Measurements from ENCODE around the gene RNF11. TPM values are rescaled to one million over a fixed set of nuclear protein-coding genes. Genes with fewer than 3 reads are reported as not detected.

Gene RNF11
- total RNA-seq, 1 donor from 2014 or later = 83.6 TPM

DNA sequence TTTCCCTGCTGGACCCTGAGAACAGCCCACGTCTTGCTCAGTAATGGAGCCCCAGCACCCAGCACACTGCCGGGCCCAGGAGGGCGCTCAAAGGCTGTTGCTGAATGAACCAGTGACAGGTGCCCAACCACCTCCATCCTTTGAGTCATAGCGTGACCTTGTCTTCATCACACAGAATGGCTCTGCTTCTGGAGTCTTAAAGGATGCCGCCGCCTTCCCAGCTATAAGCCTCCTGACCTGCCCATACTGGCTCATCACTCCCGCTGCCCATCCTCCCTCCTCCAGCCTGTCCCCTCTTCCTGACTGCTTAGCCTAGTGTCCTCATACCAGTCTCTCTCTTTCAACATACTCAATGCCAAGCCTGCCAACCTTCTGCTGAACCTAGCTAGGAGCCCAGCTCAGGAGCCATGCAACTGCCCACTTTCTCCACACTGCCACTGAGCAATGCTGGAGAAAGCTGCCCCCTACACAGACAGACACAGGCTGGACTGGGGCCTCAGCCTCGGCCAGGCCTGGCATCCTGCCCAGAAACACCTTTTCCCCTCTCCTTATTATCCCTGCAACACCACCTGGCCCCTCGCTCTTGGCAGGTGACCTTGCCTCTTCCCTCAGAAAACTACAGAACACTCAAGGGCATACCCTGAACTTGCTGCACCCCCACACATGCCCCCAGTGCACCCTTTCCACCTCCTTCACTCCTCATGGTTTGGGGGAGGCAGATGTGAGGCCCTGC is 80.2 kb downstream of the RNF11 start:
- Histone ChIP-seq H3K9me3 (no peaks in the 10 kb centered on the region), H3K4me3 (no peak overlapping the region), H3K4me1 (peaks cover 15% of the 10 kb centered on the region), H3K36me3 (no peaks in the 10 kb centered on the region), H3K27me3 (ENCODE audit: low read depth) (no peaks in the 10 kb centered on the region), H3K27ac (no peak overlapping the region)
- TF ChIP-seq, protein P1, sequence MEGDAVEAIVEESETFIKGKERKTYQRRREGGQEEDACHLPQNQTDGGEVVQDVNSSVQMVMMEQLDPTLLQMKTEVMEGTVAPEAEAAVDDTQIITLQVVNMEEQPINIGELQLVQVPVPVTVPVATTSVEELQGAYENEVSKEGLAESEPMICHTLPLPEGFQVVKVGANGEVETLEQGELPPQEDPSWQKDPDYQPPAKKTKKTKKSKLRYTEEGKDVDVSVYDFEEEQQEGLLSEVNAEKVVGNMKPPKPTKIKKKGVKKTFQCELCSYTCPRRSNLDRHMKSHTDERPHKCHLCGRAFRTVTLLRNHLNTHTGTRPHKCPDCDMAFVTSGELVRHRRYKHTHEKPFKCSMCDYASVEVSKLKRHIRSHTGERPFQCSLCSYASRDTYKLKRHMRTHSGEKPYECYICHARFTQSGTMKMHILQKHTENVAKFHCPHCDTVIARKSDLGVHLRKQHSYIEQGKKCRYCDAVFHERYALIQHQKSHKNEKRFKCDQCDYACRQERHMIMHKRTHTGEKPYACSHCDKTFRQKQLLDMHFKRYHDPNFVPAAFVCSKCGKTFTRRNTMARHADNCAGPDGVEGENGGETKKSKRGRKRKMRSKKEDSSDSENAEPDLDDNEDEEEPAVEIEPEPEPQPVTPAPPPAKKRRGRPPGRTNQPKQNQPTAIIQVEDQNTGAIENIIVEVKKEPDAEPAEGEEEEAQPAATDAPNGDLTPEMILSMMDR (IDR thresholded peaks at IDR 0.05) = no peak
- peak; percentile 39 for DNase-seq
- no peak for ATAC-seq
- intact Hi-C loops (cut with DNase I) = no loop called here

DNA sequence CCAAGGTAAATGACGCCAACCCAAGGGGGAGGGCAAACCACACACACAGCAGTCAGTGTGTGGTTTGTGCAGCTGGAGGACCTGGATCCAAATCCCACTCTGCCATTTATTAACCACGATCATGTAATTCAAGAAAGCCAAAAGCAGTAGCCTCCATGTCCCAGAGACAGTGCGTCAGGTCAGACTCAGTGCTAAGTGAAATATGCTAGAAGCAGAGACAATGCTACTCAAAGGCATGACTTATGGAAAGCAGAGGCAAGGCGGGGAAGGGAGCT is 80.7 kb downstream of the RNF11 start:
- DNase-seq = peak; percentile 5
- peaks cover 15% of the 10 kb centered on the region for H3K4me1 ChIP-seq
- H3K36me3 ChIP-seq = no peaks in the 10 kb centered on the region
- H3K4me3 ChIP-seq = no peak overlapping the region
- ATAC-seq = no peak
- no peaks in the 10 kb centered on the region for H3K9me3 ChIP-seq
- no peaks in the 10 kb centered on the region for H3K27me3 ChIP-seq (ENCODE audit: low read depth)
- H3K27ac ChIP-seq = no peak overlapping the region
- intact Hi-C loops (cut with DNase I) = no loop called here
- TF ChIP-seq, protein P1 (IDR thresholded peaks at IDR 0.05) = no peak

DNA sequence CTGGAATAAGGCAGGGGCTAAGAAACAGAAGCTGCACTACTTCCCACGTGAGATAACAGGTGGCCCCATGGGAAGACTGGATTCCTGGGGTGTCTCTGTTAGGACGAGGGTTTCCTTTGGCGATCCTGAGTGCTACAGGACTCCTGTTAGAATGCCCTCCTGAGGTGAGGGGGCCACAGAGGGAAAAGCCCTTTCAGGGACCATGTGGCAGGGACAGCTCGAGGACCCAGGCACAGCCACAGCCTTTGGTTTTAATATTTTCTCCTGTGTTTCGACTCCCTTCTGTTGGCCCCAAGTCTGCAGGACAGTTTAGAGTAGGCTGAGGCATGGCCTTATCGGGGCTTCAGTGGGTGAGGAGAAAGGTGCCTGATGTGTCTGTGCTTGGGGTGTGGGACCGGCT is 81.7 kb downstream of the RNF11 start:
- ATAC-seq (no peak), DNase-seq (peak; percentile 0)
- H3K36me3 ChIP-seq = no peaks in the 10 kb centered on the region
- no peaks in the 10 kb centered on the region for H3K9me3 ChIP-seq
- H3K27me3 ChIP-seq (ENCODE audit: low read depth) = no peaks in the 10 kb centered on the region
- no peak overlapping the region for H3K4me3 ChIP-seq
- intact Hi-C loops (cut with DNase I) = no loop called here
- no peak overlapping the region for H3K27ac ChIP-seq
- H3K4me1 ChIP-seq = peaks cover 15% of the 10 kb centered on the region
- TF ChIP-seq, protein P1 (IDR thresholded peaks at IDR 0.05) = no peak

DNA sequence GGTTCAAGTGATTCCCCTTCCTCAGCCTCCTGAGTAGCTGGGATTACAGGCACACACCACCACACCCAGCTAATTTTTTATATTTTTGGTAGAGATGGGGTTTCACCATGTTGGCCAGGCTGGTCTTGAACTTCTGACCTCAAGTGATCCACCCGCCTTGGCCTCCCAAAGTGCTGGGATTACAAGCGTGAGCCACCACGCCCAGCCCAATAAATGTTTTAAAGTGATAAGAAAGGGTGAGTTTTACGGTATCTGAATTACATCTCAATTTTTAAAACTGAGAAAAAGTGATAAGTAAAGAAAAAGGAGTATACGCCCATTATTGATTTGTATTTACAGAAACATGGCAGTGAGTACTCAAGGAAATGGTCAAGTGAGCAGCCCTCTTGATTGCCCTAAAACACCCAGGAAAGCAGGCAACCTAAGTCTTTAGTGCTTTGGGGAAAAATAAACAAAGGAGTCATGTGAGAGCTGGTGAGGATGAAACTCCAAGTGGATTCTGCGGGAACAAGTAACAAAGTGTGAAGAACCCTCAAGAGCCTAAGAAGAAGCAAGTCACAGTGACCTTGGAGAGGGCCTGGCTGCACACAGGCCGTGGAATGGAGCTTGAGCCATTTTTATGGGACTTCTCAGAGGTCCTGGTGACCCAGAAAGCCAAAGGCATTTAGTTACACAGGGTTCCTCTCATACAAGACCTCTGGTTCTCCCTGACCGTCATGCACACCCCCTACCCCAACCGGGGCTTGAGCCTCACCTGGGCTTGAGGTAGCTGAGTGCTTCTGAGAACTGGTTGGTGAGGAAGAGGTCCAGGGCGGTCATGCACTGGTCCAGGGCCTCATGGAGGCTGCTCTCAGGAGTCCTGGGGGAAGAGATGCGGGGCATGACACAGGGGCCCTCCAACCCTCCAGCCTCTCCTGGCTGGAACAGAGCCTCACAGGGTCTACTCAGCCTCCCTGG is 85.2 kb downstream of the RNF11 start:
- no peak overlapping the region for H3K4me3 ChIP-seq
- H3K27ac ChIP-seq = no peak overlapping the region
- TF ChIP-seq, protein P1 (IDR thresholded peaks at IDR 0.05) = no peak
- H3K9me3 ChIP-seq = no peaks in the 10 kb centered on the region
- DNase-seq (peak; percentile 45), ATAC-seq (peak; percentile 80 to 82)
- intact Hi-C loops (cut with DNase I) = no loop called here
- H3K27me3 ChIP-seq (ENCODE audit: low read depth) = no peaks in the 10 kb centered on the region
- H3K36me3 ChIP-seq = no peaks in the 10 kb centered on the region
- no peaks in the 10 kb centered on the region for H3K4me1 ChIP-seq

DNA sequence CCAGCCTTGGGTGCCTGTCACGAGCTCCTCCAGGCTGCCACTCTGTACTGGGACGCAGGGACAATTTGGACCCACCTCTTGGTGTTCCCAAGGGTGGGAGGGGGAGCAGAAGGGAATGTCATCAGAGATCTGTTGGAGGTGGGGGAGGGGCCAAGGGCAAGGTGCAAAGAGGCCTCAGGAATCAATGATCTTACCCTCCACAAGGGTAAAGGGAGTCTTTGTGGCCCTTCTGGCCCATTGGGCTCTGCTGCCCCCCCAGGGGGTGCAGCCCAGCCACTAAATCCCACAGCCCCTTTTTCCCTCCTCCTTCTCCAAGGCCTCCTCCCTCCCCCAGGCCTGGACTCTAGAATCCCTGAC is 85.8 kb downstream of the RNF11 start:
- no peaks in the 10 kb centered on the region for H3K36me3 ChIP-seq
- no peaks in the 10 kb centered on the region for H3K4me1 ChIP-seq
- TF ChIP-seq, protein P1 (IDR thresholded peaks at IDR 0.05) = no peak
- ATAC-seq (no peak), DNase-seq (no peak)
- intact Hi-C loops (cut with DNase I) = no loop called here
- no peak overlapping the region for H3K4me3 ChIP-seq
- no peak overlapping the region for H3K27ac ChIP-seq
- no peaks in the 10 kb centered on the region for H3K9me3 ChIP-seq
- H3K27me3 ChIP-seq (ENCODE audit: low read depth) = no peaks in the 10 kb centered on the region

Data from lower lobe of right lung (tissue), 2 donors.